NB4 (cell line): Measurements from ENCODE around the gene MAGI2.

Experiments
- CTCF ChIP-seq: IDR thresholded peaks from one replicate; pipeline ENCODE4 v1.5.1; 2012; ENCODE audit warnings: low read depth, low read length
- MYC ChIP-seq: IDR thresholded peaks from 2 replicates; pipeline ENCODE4 v1.6.1; 2011; ENCODE audit warnings: low read depth, low read length
- POLR2A ChIP-seq: IDR thresholded peaks from 2 replicates; pipeline ENCODE4 v1.6.1; 2011; ENCODE audit warnings: mild to moderate bottlenecking; ENCODE audit not compliant: insufficient read length; ENCODE audit errors: extremely low read depth

GRCh38 chr7:79180533-79180932 is 272.9 kb downstream of the MAGI2 start:
- TF ChIP-seq CTCF (no peak), POLR2A (no peak), MYC (no peak)
